Endometrium (tissue), 2 donors: ENCODE measurements around the gene SCGB2B2.
"Not testable (repeated sequence)": the region's sequence is repeated elsewhere in the genome, so short reads cannot be mapped to it uniquely, and the experiment has no call there.

Experiments used
- FAIRE-seq: peaks from 2 replicates; lab custom pipeline; 2012; peaks lifted over from hg19 to GRCh38; lab: Jason Lieb, UNC
- donor health status: control.
- donor health status: control.

Gene SCGB2B2

GRCh38 chr19:34676697-34677385 is at the start of gene SCGB2B2:
Gene SCGB2B2, minus strand, starts transcription at chr19:34677159. Its CDS starts 82,596 bp downstream, at chr19:34594563.
- FAIRE-seq = no peak

DNA sequence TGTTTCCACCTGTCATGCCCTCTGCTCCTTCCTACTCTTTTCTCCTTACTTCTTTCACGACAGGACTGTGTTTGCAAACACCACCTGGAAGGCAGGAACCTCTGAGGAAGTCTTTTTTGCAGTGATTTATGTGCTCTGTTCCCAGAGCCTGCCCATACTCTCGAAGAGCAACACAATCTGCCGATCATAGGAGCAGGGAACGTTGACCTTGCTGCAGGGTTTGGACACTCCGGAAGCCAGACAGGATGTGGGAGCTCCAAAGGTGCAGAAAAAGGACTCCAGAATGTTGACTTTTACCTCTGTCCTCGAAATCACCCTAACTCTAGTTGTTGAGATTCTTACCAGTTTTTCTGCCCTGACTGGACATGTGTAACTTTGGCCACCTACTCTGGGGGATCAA is 48.4 kb upstream of the SCGB2B2 start:
- FAIRE-seq = no peak

- FAIRE-seq = no peak
Measured at GRCh38 chr19:34722353-34722752, 45.4 kb upstream of the SCGB2B2 start.

GRCh38 chr19:34715357-34715756 is 38.4 kb upstream of the SCGB2B2 start:
- no peak for FAIRE-seq

- FAIRE-seq = no peak
Measured at GRCh38 chr19:34713262-34713637, 36.3 kb upstream of the SCGB2B2 start.

DNA sequence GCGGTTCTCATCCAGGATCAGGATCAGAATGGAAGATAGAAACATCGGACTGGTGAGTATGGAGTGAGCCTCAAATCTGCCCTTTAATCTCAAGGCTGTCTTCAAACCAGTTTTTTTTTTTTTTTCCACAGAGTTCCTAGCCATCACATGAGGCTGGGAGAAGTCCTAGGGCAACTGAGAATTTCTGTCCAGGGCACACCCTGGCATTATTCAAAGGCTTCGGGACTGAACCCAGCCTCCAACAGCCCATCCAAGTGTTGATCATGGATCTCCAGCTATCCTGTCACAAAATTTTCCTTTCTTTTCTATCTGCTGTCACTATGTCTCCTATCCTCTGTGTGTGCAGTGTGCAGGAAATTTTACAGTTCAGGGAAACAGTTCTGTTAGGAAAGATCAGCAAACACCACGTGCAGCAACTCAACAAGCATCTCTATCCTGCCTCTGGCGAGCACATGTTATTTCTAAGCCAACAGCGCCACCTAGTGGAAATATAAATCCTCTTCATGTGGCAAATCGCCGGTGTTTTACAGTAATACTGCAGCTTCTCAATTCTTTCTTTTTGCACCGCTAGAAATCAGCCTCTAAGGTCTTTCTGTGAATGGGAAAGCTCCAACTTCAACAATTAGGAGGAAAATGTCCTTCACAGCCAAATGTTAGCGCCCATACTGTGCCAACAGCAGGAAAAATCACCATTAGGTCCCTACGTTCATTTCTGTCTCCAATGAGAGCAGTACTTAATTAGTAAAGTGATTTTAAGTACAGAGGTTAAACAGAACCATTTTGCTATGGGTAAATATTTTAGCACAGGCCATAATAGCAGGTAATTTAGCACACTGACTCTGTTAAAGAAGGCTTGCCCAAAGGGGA is 35.7 kb upstream of the SCGB2B2 start:
- FAIRE-seq = peak; percentile 45

DNA sequence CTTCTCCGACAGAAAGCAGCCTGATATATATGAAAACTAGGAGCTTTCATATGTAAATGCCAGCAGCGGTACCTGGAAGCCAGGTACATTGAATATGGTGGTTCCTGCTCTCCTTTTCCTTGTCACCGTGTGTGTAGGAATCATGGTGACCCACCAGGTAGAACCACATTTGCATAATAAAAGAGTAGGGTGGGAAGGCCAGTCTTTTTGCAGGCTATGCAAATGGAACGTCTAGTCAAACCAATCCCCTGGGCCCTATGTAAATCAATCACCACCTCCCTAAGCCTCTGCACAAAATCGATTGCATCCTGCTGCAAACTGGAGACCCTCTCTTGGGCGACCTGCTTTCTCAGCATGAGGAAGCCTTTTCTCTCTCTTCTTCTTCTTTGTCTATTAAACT is 34.9 kb upstream of the SCGB2B2 start:
- FAIRE-seq = no peak

- FAIRE-seq = no peak
Measured at GRCh38 chr19:34707661-34708060, 30.7 kb upstream of the SCGB2B2 start.

- no peak for FAIRE-seq
Measured at GRCh38 chr19:34692549-34692948, 15.6 kb upstream of the SCGB2B2 start.

GRCh38 chr19:34690372-34690771 is 13.4 kb upstream of the SCGB2B2 start:
- no peak for FAIRE-seq

- no peak for FAIRE-seq
Measured at GRCh38 chr19:34688592-34688991, 11.6 kb upstream of the SCGB2B2 start.

- no peak for FAIRE-seq
Measured at GRCh38 chr19:34687348-34687747, 10.4 kb upstream of the SCGB2B2 start.

DNA sequence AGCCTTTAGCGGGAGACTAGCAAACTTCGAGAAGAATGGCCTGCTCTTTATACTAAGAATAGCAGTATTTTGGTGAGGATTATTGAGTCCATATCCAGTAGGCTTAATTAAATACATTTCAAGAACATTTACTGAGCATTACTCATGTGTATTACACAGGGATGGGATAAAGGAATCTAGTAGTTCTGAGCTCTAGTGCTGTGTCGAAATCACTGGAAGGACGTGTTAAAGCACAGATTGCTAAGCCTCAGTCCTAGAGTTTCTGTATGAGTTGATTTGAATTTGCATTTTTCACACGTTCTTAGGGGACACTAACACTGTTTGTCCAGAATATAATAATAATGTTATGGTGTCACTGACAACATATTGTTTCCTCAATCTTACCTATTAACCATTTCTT is 9.5 kb upstream of the SCGB2B2 start:
- no peak for FAIRE-seq

DNA sequence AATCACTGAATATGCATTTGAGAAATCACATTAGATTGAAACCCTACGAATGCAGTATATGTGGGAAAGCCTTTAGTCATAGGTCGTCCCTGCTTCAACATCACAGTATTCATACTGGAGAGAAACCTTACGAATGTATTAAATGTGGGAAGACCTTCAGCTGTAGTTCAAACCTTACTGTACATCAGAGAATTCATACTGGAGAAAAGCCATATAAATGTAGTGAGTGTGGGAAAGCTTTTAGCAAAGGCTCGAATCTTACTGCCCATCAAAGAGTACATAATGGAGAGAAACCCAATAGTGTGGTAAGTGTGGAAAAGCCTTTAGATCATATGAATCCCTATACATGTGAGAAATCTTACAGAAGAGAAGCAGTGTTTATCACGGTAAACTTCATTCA is 8.3 kb upstream of the SCGB2B2 start:
- FAIRE-seq = not testable (repeated sequence)

DNA sequence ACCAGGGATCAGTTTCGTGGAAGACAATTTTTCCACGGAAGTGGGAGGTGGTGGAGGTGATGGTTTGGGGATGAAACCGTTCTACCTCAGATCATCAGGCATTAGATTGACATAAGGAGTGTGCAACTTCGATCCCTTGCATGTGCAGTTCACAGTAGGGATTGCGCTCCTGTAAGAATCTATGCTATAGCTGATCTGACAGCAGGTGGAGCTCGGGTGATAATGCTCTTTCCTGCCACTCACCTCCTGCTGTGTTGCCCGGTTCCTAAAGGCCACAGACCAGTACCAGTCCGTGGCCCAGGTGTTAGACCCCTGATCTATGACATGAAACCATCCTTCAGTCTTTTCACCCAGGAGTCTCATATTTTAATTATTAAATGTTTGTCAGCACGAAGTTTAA is 4.5 kb upstream of the SCGB2B2 start:
- no peak for FAIRE-seq

GRCh38 chr19:34678421-34678820 is 1.5 kb upstream of the SCGB2B2 start:
- no peak for FAIRE-seq

- FAIRE-seq = no peak
Measured at GRCh38 chr19:34678085-34678412, 1.1 kb upstream of the SCGB2B2 start.

DNA sequence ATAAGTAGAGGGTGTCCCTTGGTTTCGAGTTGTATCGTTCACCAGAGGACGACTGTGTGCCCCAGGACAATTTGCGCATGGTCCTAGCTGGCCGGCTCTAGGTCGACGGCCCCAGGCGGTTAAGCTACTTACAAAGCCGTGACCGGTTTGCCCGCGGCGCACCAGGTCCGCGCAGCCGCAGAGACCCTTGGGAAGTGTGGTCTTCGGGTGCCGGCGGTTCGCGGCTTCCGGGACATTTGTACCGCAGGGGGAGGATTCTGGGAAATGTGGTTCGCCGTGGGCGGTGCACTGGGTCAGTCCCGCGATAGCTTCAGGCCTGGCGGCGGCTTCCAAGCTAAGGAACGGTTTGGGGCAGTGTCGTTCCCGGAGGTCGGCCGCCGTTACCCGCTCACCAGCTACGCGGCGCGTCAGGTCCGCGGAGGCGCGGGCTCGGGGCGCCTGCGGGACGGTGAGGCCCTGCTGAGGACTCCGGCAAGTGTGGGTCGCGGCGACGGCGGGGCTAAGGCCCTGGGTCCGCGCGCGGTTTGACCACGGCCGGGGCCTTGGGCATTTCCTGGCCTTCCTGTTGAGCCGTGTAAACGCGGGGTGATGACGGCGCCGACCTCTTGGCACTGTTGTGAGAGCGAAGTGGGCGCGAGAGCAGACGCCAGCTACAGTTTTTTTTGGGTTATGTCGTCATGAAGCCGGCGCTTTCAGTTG is 576 bp upstream of the SCGB2B2 start, which contains the start of gene ZNF302:
ZNF302 (plus strand) TSS at position 293 of the 699 bp plus-strand sequence. CDS start 1,127 bp downstream, outside the sequence.
- peak; percentile 73 for FAIRE-seq

DNA sequence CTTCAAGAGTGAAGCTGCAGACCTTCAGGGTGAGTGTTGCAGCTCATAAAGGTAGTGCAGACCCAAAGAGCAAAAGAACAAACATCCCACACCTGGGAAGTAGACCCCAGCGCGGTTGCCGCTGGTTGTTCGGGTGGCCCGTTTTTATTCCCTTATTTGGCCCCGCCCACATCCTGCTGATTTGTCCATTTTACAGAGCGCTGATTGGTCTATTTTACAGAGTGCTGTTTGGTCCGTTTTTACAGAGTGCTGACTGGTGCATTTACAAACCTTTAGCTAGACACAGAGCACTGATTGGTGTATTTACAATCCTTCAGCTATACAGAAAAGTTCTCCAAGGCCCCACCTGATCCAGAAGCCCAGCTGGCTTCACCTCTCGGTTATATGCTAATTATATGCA is 1.0 kb downstream of the SCGB2B2 start:
- no peak for FAIRE-seq

DNA sequence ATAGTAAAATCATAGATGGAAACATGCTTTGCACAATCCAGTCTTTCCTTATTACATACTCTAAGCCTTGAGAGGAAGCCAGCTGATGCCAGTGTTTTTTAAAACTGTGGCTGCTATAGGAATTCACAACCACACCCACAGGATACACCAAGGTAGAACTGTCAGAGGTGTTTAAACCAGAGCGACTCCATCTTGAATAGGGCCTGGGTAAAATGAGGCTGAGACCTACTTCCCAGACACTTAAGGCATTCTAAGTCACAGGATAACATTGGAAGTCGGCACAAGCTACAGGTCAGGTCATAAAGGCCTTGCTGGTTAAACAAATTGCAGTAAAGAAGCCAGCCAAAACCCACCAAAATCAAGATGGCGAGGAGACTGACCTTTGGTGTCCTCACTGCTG is 1.7 kb downstream of the SCGB2B2 start:
- FAIRE-seq = no peak

- no peak for FAIRE-seq
Measured at GRCh38 chr19:34673590-34673989, 3.4 kb downstream of the SCGB2B2 start.

GRCh38 chr19:34671972-34672371 is 5.0 kb downstream of the SCGB2B2 start:
- FAIRE-seq = no peak

DNA sequence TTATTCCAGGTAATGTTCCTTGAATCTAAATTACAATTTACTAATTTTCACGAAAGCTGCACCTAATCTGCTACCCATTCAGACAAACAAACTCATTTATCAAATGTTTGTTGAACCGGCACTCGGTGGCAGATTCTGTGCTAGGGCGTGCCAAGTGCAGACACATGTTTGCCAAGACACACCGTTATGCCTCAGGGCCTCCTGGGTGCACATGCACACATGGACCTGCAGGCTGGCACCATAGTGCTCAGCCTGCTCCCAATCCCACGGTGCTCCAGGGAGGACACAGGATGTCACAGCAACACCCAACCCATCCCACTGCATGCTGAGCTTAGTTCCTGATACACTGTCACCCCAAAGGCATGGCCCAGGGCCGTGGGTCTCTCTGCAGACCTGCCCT is 7.7 kb downstream of the SCGB2B2 start:
- FAIRE-seq = no peak
